Rectal smooth muscle tissue (tissue), 1 donor: ENCODE measurements around the gene HDAC10.

ENCODE experiments used
- H3K27ac ChIP-seq: one replicate; pipeline ENCODE4 v1.7.0; 2013; ENCODE audit warnings: low read depth, low read length, inconsistent platforms
- H3K27me3 ChIP-seq: one replicate; pipeline ENCODE4 v1.7.0; 2013; ENCODE audit warnings: low read length; ENCODE audit not compliant: control insufficient read depth, insufficient read depth
- H3K36me3 ChIP-seq: one replicate; pipeline ENCODE4 v1.7.0; 2013; ENCODE audit warnings: low read length; ENCODE audit not compliant: control insufficient read depth, insufficient read depth
- H3K4me1 ChIP-seq: one replicate; pipeline ENCODE4 v1.7.0; 2013; ENCODE audit warnings: low read length; ENCODE audit not compliant: control insufficient read depth, insufficient read depth
- H3K4me3 ChIP-seq: one replicate; pipeline ENCODE4 v1.7.0; 2013; ENCODE audit warnings: low read length
- H3K9ac ChIP-seq: one replicate; pipeline ENCODE4 v1.7.0; 2013; ENCODE audit warnings: low read length

Gene HDAC10

GRCh38 chr22:50292643-50293440 is 41.8 kb upstream of the HDAC10 start:
- peaks cover 27% of the 10 kb centered on the region for H3K36me3 ChIP-seq
- no peak overlapping the region for H3K9ac ChIP-seq
- H3K4me1 ChIP-seq: peaks cover 19% of the 10 kb centered on the region

GRCh38 chr22:50289942-50290630 is 39.0 kb upstream of the HDAC10 start:
- peaks cover 32% of the 10 kb centered on the region for H3K36me3 ChIP-seq

More at GRCh38 chr22:50292643-50293440, 41.8 kb upstream of the HDAC10 start:
- Histone ChIP-seq H3K27ac (peak overlapping the region; percentile 65), H3K4me3 (peak overlapping the region; percentile 43), H3K27me3 (no peaks in the 10 kb centered on the region)

GRCh38 chr22:50289151-50289941 is 38.3 kb upstream of the HDAC10 start:
- Histone ChIP-seq H3K4me3 (no peak overlapping the region), H3K27me3 (no peaks in the 10 kb centered on the region), H3K4me1 (peaks cover 14% of the 10 kb centered on the region), H3K27ac (no peak overlapping the region), H3K36me3 (peaks cover 32% of the 10 kb centered on the region), H3K9ac (no peak overlapping the region)

More at GRCh38 chr22:50289942-50290630, 39.0 kb upstream of the HDAC10 start:
- peaks cover 14% of the 10 kb centered on the region for H3K4me1 ChIP-seq
- no peak overlapping the region for H3K27ac ChIP-seq
- H3K27me3 ChIP-seq: no peaks in the 10 kb centered on the region
- H3K9ac ChIP-seq: no peak overlapping the region
- H3K4me3 ChIP-seq: no peak overlapping the region

GRCh38 chr22:50287731-50288130 is 36.7 kb upstream of the HDAC10 start:
- H3K36me3 ChIP-seq: peaks cover 36% of the 10 kb centered on the region
- peaks cover 4% of the 10 kb centered on the region for H3K4me1 ChIP-seq
- no peak overlapping the region for H3K27ac ChIP-seq
- H3K4me3 ChIP-seq: no peak overlapping the region
- no peak overlapping the region for H3K9ac ChIP-seq
- H3K27me3 ChIP-seq: no peaks in the 10 kb centered on the region

- H3K27ac ChIP-seq: no peak overlapping the region
- H3K27me3 ChIP-seq: no peaks in the 10 kb centered on the region
- H3K36me3 ChIP-seq: peaks cover 40% of the 10 kb centered on the region
- no peaks in the 10 kb centered on the region for H3K4me1 ChIP-seq
- no peak overlapping the region for H3K9ac ChIP-seq
- H3K4me3 ChIP-seq: no peak overlapping the region
Observed at GRCh38 chr22:50286701-50287318, 35.7 kb upstream of the HDAC10 start.

GRCh38 chr22:50286275-50286674 is 35.2 kb upstream of the HDAC10 start:
- Histone ChIP-seq H3K4me1 (no peaks in the 10 kb centered on the region), H3K9ac (no peak overlapping the region), H3K36me3 (peaks cover 39% of the 10 kb centered on the region)

GRCh38 chr22:50285568-50286229 is 34.6 kb upstream of the HDAC10 start:
- no peak overlapping the region for H3K9ac ChIP-seq
- no peak overlapping the region for H3K27ac ChIP-seq
- H3K4me1 ChIP-seq: no peaks in the 10 kb centered on the region
- no peak overlapping the region for H3K4me3 ChIP-seq
- H3K27me3 ChIP-seq: no peaks in the 10 kb centered on the region
- H3K36me3 ChIP-seq: peaks cover 42% of the 10 kb centered on the region

More at GRCh38 chr22:50286275-50286674, 35.2 kb upstream of the HDAC10 start:
- H3K4me3 ChIP-seq: no peak overlapping the region
- H3K27me3 ChIP-seq: no peaks in the 10 kb centered on the region
- H3K27ac ChIP-seq: no peak overlapping the region

- no peak overlapping the region for H3K9ac ChIP-seq
- no peak overlapping the region for H3K27ac ChIP-seq
- no peak overlapping the region for H3K4me3 ChIP-seq
- H3K4me1 ChIP-seq: no peaks in the 10 kb centered on the region
- H3K27me3 ChIP-seq: no peaks in the 10 kb centered on the region
- H3K36me3 ChIP-seq: peaks cover 41% of the 10 kb centered on the region
Observed at GRCh38 chr22:50284479-50284878, 33.4 kb upstream of the HDAC10 start.

- no peaks in the 10 kb centered on the region for H3K27me3 ChIP-seq
- H3K9ac ChIP-seq: no peak overlapping the region
- no peak overlapping the region for H3K4me3 ChIP-seq
- H3K36me3 ChIP-seq: peaks cover 41% of the 10 kb centered on the region
- no peak overlapping the region for H3K27ac ChIP-seq
- H3K4me1 ChIP-seq: no peaks in the 10 kb centered on the region
Observed at GRCh38 chr22:50283821-50284220, 32.8 kb upstream of the HDAC10 start.

- no peak overlapping the region for H3K4me3 ChIP-seq
- H3K36me3 ChIP-seq: peaks cover 45% of the 10 kb centered on the region
- H3K9ac ChIP-seq: no peak overlapping the region
- no peaks in the 10 kb centered on the region for H3K4me1 ChIP-seq
- H3K27ac ChIP-seq: no peak overlapping the region
- no peaks in the 10 kb centered on the region for H3K27me3 ChIP-seq
Observed at GRCh38 chr22:50282361-50283155, 31.5 kb upstream of the HDAC10 start.

- H3K27ac ChIP-seq: no peak overlapping the region
- peaks cover 48% of the 10 kb centered on the region for H3K36me3 ChIP-seq
Observed at GRCh38 chr22:50281957-50282356, 30.9 kb upstream of the HDAC10 start.

More at GRCh38 chr22:50281957-50282356, 30.9 kb upstream of the HDAC10 start:
- Histone ChIP-seq H3K4me3 (no peak overlapping the region), H3K4me1 (no peaks in the 10 kb centered on the region), H3K9ac (no peak overlapping the region), H3K27me3 (no peaks in the 10 kb centered on the region)
